GM21619 (cell line): ENCODE data around the gene NLRP11.
"Not testable (repeated sequence)": the region's sequence is repeated elsewhere in the genome, so short reads cannot be mapped to it uniquely, and the experiment has no call there.

Experiments used
- ATAC-seq: cut with Tn5 transposase; IDR thresholded peaks from one replicate; pipeline ENCODE4 v1.9.1; 2021; ENCODE audit not compliant: unreplicated experiment

NLRP11 gene

GRCh38 chr19:55781112-55781511 is 50.7 kb downstream of the NLRP11 start:
- no peak for ATAC-seq

- no peak for ATAC-seq
Measured at GRCh38 chr19:55778331-55778730, 53.5 kb downstream of the NLRP11 start.

GRCh38 chr19:55777528-55777927 is 54.3 kb downstream of the NLRP11 start:
- no peak for ATAC-seq

- not testable (repeated sequence) for ATAC-seq
Measured at GRCh38 chr19:55769632-55770031, 62.2 kb downstream of the NLRP11 start.

- ATAC-seq = not testable (repeated sequence)
Measured at GRCh38 chr19:55768818-55769217, 63.0 kb downstream of the NLRP11 start, which contains the start of gene RFPL4AL1. Gene RFPL4AL1 (plus strand): TSS chr19:55769118. CDS start chr19:55771805, 2,687 bp downstream.

GRCh38 chr19:55766466-55766865 is 65.3 kb downstream of the NLRP11 start:
- no peak for ATAC-seq

GRCh38 chr19:55758797-55759196 is 73.0 kb downstream of the NLRP11 start, which contains the start of gene RFPL4A:
Gene RFPL4A (plus strand): TSS chr19:55759097. CDS start chr19:55761801, 2,704 bp downstream.
- not testable (repeated sequence) for ATAC-seq

- not testable (repeated sequence) for ATAC-seq
Measured at GRCh38 chr19:55756808-55757207, 75.0 kb downstream of the NLRP11 start.

GRCh38 chr19:55753401-55753800 is 78.4 kb downstream of the NLRP11 start:
- ATAC-seq = no peak

- no peak for ATAC-seq
Measured at GRCh38 chr19:55750715-55751114, 81.1 kb downstream of the NLRP11 start.

GRCh38 chr19:55738302-55738701 is 93.5 kb downstream of the NLRP11 start, which contains the start of gene NLRP9:
Gene NLRP9 (minus strand): TSS chr19:55738402. CDS start chr19:55738374, 28 bp downstream.
- ATAC-seq = no peak
